ENCODE data around the gene SLITRK5.

The SLITRK5 gene

DNA sequence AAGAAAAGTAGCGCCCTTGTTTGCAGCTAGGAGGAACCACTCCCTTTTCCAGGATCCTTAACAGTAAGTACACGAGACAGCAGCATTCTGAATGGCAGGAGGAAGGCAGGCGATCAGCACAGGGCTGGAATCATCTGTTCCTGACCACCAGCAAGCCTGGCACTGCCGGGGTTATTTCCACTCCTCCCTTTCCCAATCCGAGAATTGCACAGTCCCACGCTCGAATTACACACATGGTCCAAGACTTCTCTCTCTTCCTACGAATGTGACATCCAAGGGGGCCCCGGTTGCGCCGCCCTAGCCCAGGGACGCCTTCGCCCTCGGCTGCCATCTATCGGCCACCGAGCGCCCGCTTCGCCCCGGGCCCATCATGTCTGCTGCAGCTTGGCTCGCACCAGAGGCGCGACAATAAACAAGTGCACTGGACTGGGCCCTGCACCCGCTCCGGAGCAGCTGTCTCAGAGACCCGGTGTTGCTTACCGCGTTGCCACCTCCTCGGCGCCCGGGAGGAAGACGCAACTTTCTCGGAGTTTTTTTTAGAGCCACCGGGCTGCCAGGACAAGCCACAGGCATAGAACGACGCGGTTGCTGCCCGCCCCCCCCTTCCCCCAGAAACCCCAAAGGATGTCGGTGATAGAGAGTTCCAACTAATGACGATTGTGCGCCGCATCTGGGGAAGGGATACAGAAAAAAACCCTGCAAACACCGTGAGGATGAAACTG, at the start of gene SLITRK5:
SLITRK5 (plus strand) TSS at position 341 of the 722 bp plus-strand sequence. CDS start 4,018 bp downstream, outside the sequence.
- peak; percentile 93 for DNase-seq (ENCODE audit: low spot score)

DNA sequence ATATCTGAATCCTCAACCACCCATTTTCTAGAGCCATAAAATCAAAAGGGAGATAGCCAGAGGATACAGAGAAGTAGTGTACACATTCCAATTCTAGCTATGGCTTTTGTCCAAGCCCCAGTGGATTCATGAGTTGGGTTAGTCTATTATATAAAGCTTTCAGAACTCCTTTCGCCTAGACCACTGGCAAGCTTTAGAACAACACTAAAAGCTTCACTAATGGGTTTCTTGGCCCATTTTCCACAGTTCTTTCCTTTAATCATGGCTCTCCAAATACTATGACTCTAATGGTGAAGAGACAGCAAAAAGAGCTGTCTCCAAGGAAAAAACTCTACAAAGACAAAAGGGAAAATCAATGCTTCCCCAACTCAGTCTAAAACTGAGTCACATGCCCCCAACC, 48.2 kb upstream of the SLITRK5 start:
- no peak for DNase-seq (ENCODE audit: low spot score)

- no peak for DNase-seq (ENCODE audit: low spot score)
These were observed 14.9 kb upstream of the SLITRK5 start for GRCh38 chr13:87656306-87656705.

- no peak for DNase-seq (ENCODE audit: low spot score)
These were observed 9.7 kb upstream of the SLITRK5 start for GRCh38 chr13:87661471-87661870.

- no peak for DNase-seq (ENCODE audit: low spot score)
These were observed 4.3 kb upstream of the SLITRK5 start for GRCh38 chr13:87666831-87667230.

DNA sequence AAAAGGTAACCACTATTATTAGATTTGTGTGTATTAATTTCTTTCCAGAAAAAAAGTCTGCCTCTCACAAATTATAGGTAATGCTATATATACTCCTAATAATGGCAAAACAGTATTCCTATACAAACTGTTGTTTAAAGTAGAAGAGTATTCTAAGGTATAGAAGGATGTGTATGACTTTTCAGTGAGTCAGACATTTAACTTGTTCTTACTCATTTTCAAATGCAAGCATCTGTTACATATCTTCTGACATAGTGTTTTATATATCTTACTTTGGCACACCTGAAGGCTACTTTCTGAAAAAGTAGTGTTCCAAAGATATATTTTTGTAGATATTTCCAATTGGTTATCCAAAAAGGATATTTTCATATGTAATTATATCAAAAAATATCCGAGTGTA, 3.5 kb upstream of the SLITRK5 start:
- no peak for DNase-seq (ENCODE audit: low spot score)

DNA sequence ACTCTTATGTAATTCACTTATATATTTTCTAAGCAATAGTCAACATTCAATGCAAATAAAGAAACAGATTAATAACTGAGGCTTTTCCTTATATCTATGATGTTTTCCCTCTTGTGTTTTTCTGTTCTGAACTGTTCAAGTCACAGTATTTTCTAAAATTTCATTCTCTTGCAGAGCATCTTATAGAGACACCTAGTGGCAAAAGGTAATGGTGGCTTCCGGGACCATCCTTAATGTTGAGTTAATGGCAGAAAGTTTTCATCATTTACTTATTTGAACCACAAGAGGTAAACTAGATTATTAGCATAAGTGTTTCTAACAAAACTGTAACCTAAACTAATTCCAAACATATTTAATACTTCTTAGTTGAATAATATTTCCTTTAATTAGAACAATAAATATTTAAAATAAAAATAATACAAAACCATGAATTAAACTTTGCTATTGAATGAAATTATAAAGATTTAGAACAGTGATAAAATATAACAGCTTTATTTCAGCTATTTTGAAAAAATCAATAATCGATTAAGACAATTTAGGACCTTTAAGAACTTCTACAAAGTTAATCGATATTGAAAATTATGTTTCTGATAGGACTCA, 1.7 kb upstream of the SLITRK5 start:
- DNase-seq (ENCODE audit: low spot score) = no peak

DNA sequence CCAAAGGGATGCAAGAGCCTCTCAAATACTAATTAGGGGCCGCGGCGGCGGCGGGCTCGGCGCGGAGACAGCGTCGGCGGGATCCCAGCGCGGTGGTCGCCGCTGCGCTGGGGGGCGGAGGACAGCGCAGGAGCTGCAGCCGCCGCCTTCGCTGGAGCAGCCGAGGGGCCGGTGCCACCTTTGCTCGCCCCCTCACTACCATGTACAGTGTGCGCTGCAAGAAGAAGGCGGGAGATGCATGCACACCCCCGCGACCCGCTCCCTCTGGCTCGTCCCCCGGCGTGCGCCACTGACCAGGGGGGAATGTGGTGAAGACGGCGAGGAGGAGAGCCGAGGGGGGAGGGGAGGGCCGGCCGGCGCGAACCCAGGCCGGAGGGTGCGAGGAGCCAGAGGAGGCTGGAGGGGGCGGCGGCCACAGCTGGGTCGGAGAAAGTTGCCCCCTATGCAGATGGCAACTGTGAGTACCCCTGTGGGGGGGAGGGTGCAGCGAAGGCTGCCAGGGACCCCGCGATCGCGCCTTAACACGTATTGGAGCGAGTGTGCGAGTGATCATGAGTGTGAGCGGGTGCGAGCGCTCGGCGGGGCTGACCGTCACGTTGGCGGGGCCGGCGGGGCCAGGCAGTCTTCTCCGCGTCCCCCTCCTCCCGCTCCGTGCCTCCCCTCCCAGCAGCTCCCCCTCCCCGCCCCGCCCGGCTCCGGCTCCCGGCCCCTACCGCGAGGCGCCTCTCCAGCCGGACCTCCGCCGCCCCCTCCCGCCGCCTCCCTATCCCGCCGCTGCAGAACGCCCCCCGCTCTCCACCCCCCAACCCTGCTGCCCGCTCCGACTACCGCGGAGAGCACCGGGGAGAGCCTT, 808 bp downstream of the SLITRK5 start:
- peak; percentile 65 for DNase-seq (ENCODE audit: low spot score)

- no peak for DNase-seq (ENCODE audit: low spot score)
These were observed 3.1 kb downstream of the SLITRK5 start for GRCh38 chr13:87674247-87674738.

DNA sequence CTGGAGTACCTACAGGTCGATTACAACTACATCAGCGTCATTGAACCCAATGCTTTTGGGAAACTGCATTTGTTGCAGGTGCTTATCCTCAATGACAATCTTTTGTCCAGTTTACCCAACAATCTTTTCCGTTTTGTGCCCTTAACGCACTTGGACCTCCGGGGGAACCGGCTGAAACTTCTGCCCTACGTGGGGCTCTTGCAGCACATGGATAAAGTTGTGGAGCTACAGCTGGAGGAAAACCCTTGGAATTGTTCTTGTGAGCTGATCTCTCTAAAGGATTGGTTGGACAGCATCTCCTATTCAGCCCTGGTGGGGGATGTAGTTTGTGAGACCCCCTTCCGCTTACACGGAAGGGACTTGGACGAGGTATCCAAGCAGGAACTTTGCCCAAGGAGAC, 4.7 kb downstream of the SLITRK5 start:
- DNase-seq (ENCODE audit: low spot score) = no peak

GRCh38 chr13:87676254-87677042, 5.3 kb downstream of the SLITRK5 start:
- DNase-seq (ENCODE audit: low spot score) = no peak

DNA sequence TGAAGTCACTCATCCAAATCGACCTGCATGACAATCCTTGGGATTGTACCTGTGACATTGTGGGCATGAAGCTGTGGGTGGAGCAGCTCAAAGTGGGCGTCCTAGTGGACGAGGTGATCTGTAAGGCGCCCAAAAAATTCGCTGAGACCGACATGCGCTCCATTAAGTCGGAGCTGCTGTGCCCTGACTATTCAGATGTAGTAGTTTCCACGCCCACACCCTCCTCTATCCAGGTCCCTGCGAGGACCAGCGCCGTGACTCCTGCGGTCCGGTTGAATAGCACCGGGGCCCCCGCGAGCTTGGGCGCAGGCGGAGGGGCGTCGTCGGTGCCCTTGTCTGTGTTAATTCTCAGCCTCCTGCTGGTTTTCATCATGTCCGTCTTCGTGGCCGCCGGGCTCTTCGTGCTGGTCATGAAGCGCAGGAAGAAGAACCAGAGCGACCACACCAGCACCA, 5.9 kb downstream of the SLITRK5 start:
- DNase-seq (ENCODE audit: low spot score) = peak; percentile 50

DNA sequence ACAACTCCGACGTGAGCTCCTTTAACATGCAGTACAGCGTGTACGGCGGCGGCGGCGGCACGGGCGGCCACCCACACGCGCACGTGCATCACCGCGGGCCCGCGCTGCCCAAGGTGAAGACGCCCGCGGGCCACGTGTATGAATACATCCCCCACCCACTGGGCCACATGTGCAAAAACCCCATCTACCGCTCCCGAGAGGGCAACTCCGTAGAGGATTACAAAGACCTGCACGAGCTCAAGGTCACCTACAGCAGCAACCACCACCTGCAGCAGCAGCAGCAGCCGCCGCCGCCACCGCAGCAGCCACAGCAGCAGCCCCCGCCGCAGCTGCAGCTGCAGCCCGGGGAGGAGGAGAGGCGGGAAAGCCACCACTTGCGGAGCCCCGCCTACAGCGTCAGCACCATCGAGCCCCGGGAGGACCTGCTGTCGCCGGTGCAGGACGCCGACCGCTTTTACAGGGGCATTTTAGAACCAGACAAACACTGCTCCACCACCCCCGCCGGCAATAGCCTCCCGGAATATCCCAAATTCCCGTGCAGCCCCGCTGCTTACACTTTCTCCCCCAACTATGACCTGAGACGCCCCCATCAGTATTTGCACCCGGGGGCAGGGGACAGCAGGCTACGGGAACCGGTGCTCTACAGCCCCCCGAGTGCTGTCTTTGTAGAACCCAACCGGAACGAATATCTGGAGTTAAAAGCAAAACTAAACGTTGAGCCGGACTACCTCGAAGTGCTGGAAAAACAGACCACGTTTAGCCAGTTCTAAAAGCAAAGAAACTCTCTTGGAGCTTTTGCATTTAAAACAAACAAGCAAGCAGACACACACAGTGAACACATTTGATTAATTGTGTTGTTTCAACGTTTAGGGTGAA, 6.6 kb downstream of the SLITRK5 start:
- peak; percentile 76 for DNase-seq (ENCODE audit: low spot score)

DNA sequence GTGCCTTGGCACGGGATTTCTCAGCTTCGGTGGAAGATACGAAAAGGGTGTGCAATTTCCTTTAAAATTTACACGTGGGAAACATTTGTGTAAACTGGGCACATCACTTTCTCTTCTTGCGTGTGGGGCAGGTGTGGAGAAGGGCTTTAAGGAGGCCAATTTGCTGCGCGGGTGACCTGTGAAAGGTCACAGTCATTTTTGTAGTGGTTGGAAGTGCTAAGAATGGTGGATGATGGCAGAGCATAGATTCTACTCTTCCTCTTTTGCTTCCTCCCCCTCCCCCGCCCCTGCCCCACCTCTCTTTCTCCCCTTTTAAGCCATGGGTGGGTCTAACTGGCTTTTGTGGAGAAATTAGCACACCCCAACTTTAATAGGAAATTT, 7.2 kb downstream of the SLITRK5 start:
- no peak for DNase-seq (ENCODE audit: low spot score)

- DNase-seq (ENCODE audit: low spot score) = no peak
These were observed 9.1 kb downstream of the SLITRK5 start for GRCh38 chr13:87680298-87680697.

GRCh38 chr13:87684850-87685742, 13.9 kb downstream of the SLITRK5 start:
- DNase-seq (ENCODE audit: low spot score) = no peak

GRCh38 chr13:87696458-87696857, 25.3 kb downstream of the SLITRK5 start:
- DNase-seq (ENCODE audit: low spot score) = no peak

DNA sequence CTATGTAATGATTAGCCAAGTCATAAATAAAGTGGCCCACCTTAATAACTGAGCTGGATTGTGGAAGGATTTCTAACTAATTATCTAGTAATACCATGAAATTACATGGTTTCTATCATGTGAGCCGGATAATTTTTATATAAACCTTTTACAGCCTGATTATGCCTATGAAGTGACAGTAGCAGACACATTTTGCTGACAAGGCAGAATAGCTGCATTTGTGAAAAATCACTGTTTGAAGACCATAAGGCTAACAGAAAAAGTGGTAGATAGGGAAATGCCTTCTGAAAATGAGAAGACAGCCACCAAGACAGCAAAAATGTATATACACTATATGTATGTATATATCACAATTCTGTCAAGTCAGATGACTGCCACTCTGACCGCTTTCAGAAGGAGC, 27.1 kb downstream of the SLITRK5 start:
- no peak for DNase-seq (ENCODE audit: low spot score)

DNA sequence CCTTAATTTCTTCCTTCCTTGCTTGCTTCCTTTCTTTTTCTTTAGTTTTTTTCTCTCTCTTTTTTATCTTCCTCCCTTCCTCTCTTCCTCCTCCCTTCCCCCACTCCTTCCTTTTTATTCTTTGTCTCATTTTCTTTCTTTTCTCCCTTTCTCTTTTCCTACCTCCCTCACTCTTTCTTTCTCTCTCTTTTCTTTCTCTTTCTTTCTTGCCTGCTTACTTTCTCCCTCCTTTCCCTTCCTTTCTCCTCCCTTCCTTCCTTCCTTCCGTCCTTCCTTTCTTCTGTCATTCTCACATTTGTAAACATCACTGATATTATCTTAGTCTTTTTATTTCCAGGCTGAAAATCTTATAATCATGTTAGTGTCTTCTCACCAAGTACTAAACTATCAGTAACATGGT, 38.8 kb downstream of the SLITRK5 start:
- no peak for DNase-seq (ENCODE audit: low spot score)

DNA sequence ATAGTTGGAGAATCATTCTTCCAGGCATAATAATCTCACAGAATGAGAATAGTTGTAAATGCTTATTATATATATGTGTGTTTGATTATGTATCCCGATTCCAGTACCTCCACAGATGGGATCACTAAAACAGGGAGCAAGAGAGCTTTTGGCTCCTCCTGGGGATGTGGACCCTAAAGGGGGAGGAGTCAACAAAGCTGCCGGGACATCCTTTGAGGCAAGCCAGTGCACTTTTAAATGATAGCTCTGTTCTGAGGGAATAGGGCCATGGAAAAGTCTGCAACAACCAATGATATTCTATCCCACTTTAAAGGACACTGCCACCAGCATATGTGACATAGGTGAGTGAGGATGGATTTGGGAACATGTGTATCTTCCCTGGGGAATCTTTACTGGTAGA, 40.8 kb downstream of the SLITRK5 start:
- no peak for DNase-seq (ENCODE audit: low spot score)

All from ecto neural progenitor cell (in vitro differentiated cells).